Muscle layer of colon (tissue), 2 donors: Measurements from ENCODE around the gene APCDD1.
"Not testable (repeated sequence)": the region's sequence is repeated elsewhere in the genome, so short reads cannot be mapped to it uniquely, and the experiment has no call there.

ENCODE experiments used
- H3K27ac ChIP-seq: one replicate; pipeline ENCODE4 v1.7.0; 2013; ENCODE audit warnings: low read depth, mild to moderate bottlenecking, low read length, moderate library complexity
- H3K27me3 ChIP-seq, 2 donors: one replicate each; pipeline ENCODE4 v1.7.0; 2013; ENCODE audit warnings: low read length in 2 of 2, mild to moderate bottlenecking in 2 of 2; ENCODE audit not compliant: insufficient read depth in 2 of 2, control insufficient read depth in 1 of 2
- H3K36me3 ChIP-seq: one replicate; pipeline ENCODE4 v1.7.0; 2013; ENCODE audit warnings: mild to moderate bottlenecking, low read length; ENCODE audit not compliant: insufficient read depth
- H3K4me1 ChIP-seq: one replicate; pipeline ENCODE4 v1.7.0; 2013; ENCODE audit warnings: mild to moderate bottlenecking, low read length; ENCODE audit not compliant: insufficient read depth
- H3K4me3 ChIP-seq, 2 donors: one replicate each; pipeline ENCODE4 v1.7.0; 2013; ENCODE audit warnings: low read length in 2 of 2, low read depth in 1 of 2, mild to moderate bottlenecking in 1 of 2, moderate library complexity in 1 of 2
- H3K9ac ChIP-seq: one replicate; pipeline ENCODE4 v1.7.0; 2013; ENCODE audit warnings: low read length
- H3K9me3 ChIP-seq: one replicate; pipeline ENCODE4 v1.7.0; 2013; ENCODE audit warnings: mild to moderate bottlenecking, low read length
- donor health status: abdominal sarcoma.
- donor health status: Adenocarcinoma of cecum.

Gene APCDD1

GRCh38 chr18:10533111-10533510 lies 78.7 kb downstream of the APCDD1 start:
- no peak overlapping the region for H3K9ac ChIP-seq
- H3K4me1 ChIP-seq = peaks cover 10% of the 10 kb centered on the region
- H3K9me3 ChIP-seq = no peaks in the 10 kb centered on the region
- no peak overlapping the region for H3K27ac ChIP-seq
- H3K27me3 ChIP-seq = no peaks in the 10 kb centered on the region
- no peaks in the 10 kb centered on the region for H3K36me3 ChIP-seq
- no peak overlapping the region for H3K4me3 ChIP-seq

GRCh38 chr18:10536280-10536679 lies 81.8 kb downstream of the APCDD1 start:
- Histone ChIP-seq H3K9me3 (no peaks in the 10 kb centered on the region), H3K36me3 (peaks cover 16% of the 10 kb centered on the region), H3K4me1 (no peaks in the 10 kb centered on the region), H3K9ac (no peak overlapping the region), H3K27ac (no peak overlapping the region), H3K4me3 (no peak overlapping the region), H3K27me3 (no peaks in the 10 kb centered on the region)

GRCh38 chr18:10537765-10538164 lies 83.3 kb downstream of the APCDD1 start:
- Histone ChIP-seq H3K27me3 (no peaks in the 10 kb centered on the region), H3K9ac (no peak overlapping the region), H3K36me3 (peaks cover 24% of the 10 kb centered on the region), H3K4me1 (no peaks in the 10 kb centered on the region), H3K4me3 (no peak overlapping the region), H3K27ac (no peak overlapping the region), H3K9me3 (no peaks in the 10 kb centered on the region)

GRCh38 chr18:10539124-10539523 lies 84.7 kb downstream of the APCDD1 start:
- H3K4me1 ChIP-seq, H3K27me3 ChIP-seq, H3K4me3 ChIP-seq, H3K9ac ChIP-seq, H3K9me3 ChIP-seq, H3K27ac ChIP-seq: not testable (repeated sequence)
- H3K36me3 ChIP-seq = peaks cover 24% of the 10 kb centered on the region
